Left lung (tissue), 10 donors: ENCODE data around the gene EIF4G1. TPM values are rescaled to one million over a fixed set of nuclear protein-coding genes. Genes with fewer than 3 reads are reported as not detected.

Experiments
- ATAC-seq: fragments of 200-7000 bp; cut with Tn5 transposase; one replicate; pipeline ENCODE4 v1.9.1; 2020; ENCODE audit warnings: moderate library complexity
- DNase-seq, 4 donors: peaks; one replicate each; pipeline ENCODE4 v3.0.0-alpha.2; 2013 to 2020
- H3K27ac ChIP-seq, 2 donors: fragments of 200-600 bp; sonication (generic) in 1 of 2; one replicate each; pipeline versions ENCODE4 v1.5.0 to v1.8.0; 2020 to 2021
- H3K27me3 ChIP-seq, 2 donors: fragments of 200-600 bp; sonication (generic) in 1 of 2; one replicate each; pipeline versions ENCODE4 v1.5.0 to v1.8.0; 2020 to 2021
- H3K36me3 ChIP-seq, 2 donors: fragments of 200-600 bp; sonication (generic) in 1 of 2; one replicate each; pipeline versions ENCODE4 v1.5.0 to v1.8.0; 2020 to 2021
- H3K4me1 ChIP-seq, 2 donors: fragments of 200-600 bp; one replicate each; pipeline ENCODE4 v1.8.0; 2021
- H3K4me3 ChIP-seq, 2 donors: fragments of 200-600 bp; sonication (generic) in 1 of 2; one replicate each; pipeline versions ENCODE4 v1.5.0 to v1.8.0; 2020 to 2021; ENCODE audit warnings: mild to moderate bottlenecking in 1 of 2
- H3K9me3 ChIP-seq, 2 donors: fragments of 200-600 bp; sonication (generic) in 1 of 2; one replicate each; pipeline versions ENCODE4 v1.5.0 to v1.8.0; 2020 to 2021
- intact Hi-C, 2 donors: fragments of 100-400 bp; cut with DNase I; formaldehyde crosslinking; loops; one replicate each; pipeline versions ENCODE4 v1.11.2 to v1.14.2; 2022
- polyA plus RNA-seq, 6 donors: library from polyadenylated mRNA; unstranded; fragments of 120-200 nt; gene quantifications; one replicate each; pipeline ENCODE4 v1.2.1, GENCODE V29; 2013; ENCODE audit not compliant: insufficient read length in 6 of 6
- total RNA-seq, 2 donors: library from RNA; stranded (reverse); fragmentation: NEBNext Ultra II Directional; extraction: Animal tissue kit (Norgen Biotek cat#: 25700); gene quantifications; one replicate each; pipeline ENCODE4 v1.2.1, GENCODE V29; 2021
- TF ChIP-seq, protein P1 (sequence below), 2 donors: fragments of 200-600 bp; sonication (generic) in 1 of 2; IDR thresholded peaks; one replicate each; pipeline versions ENCODE4 v1.5.0 to v1.8.0; 2021; ENCODE audit warnings: antibody characterized with exemption in 2 of 2
- donor health status: DM: no; HTN: yes; CAD: no.
- donor health status: DM: no; HTN: no; CAD: no.

EIF4G1 gene
- total and polyA plus RNA-seq, 8 donors, result 158 to 406 (median 203) TPM

- Histone ChIP-seq H3K27ac (no peak overlapping the region), H3K4me1 (no peaks in the 10 kb centered on the region), H3K9me3 (no peaks in the 10 kb centered on the region), H3K36me3 (peaks cover 0 to 16% of the 10 kb centered on the region in 2 donors), H3K27me3 (no peaks in the 10 kb centered on the region), H3K4me3 (no peak overlapping the region)
- intact Hi-C loops, result no loop called here
- peak in 1 of 4 donors; percentile 45 for DNase-seq
- TF ChIP-seq, protein P1, sequence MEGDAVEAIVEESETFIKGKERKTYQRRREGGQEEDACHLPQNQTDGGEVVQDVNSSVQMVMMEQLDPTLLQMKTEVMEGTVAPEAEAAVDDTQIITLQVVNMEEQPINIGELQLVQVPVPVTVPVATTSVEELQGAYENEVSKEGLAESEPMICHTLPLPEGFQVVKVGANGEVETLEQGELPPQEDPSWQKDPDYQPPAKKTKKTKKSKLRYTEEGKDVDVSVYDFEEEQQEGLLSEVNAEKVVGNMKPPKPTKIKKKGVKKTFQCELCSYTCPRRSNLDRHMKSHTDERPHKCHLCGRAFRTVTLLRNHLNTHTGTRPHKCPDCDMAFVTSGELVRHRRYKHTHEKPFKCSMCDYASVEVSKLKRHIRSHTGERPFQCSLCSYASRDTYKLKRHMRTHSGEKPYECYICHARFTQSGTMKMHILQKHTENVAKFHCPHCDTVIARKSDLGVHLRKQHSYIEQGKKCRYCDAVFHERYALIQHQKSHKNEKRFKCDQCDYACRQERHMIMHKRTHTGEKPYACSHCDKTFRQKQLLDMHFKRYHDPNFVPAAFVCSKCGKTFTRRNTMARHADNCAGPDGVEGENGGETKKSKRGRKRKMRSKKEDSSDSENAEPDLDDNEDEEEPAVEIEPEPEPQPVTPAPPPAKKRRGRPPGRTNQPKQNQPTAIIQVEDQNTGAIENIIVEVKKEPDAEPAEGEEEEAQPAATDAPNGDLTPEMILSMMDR (IDR thresholded peaks at IDR 0.05), result peak; percentile 60 to 75
- ATAC-seq, result peak; percentile 65
Observed at GRCh38 chr3:184354121-184354728, 39.8 kb downstream of the EIF4G1 start.

- peaks cover 0 to 16% of the 10 kb centered on the region in 2 donors for H3K36me3 ChIP-seq
- no peaks in the 10 kb centered on the region for H3K9me3 ChIP-seq
- DNase-seq, result peak in 2 of 4 donors; percentile 23 to 29
- no peak for ATAC-seq
- no peaks in the 10 kb centered on the region for H3K4me1 ChIP-seq
- no peaks in the 10 kb centered on the region for H3K27me3 ChIP-seq
- TF ChIP-seq, protein P1 (IDR thresholded peaks at IDR 0.05), result no peak
- intact Hi-C loops, result no loop called here
- H3K4me3 ChIP-seq, result no peak overlapping the region
- H3K27ac ChIP-seq, result no peak overlapping the region
Observed at GRCh38 chr3:184354754-184355153, 40.3 kb downstream of the EIF4G1 start.

DNA sequence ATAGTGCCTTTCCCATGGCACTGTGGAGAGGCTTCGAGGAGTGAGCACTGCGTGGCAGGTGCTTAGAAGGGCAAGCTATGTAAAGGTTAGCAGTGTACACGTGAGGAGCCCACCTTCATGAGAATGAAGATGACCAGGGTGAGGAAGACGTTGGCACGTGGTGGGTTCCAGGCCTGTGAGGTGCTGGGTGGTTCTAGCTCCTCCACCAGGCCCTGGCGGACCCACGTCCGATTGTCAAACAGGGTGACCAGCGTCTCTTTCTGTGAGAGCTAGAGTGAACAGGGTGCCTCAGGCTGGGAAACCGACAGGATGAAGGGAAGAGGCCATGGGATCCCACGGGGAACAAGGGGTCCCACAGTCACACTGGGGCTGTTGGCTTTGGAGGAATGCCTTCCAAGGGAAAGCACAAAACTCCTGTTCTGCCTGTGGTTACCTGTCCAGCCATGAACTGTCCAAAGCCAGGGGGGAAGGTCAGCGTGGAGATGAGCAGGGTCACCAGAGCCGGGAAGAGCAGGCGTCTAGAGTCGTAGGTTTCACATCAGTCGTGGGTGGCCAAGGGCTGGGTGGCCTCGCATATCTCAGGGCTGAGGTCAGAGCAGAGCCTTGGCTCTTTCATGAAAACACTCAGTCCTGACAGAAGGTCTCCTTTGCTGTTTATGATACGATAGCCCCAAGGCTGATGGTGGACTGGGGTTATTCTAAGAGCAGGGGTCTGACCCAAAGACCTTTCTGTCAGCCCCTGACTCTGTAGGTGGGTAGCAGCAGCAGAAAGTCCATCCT lies 41.0 kb downstream of the EIF4G1 start:
- H3K36me3 ChIP-seq, result peaks cover 0 to 16% of the 10 kb centered on the region in 2 donors
- ATAC-seq (no peak), DNase-seq (peak in 1 of 4 donors; percentile 50)
- H3K27me3 ChIP-seq, result peaks cover 0 to 4% of the 10 kb centered on the region in 2 donors
- H3K9me3 ChIP-seq, result no peaks in the 10 kb centered on the region
- intact Hi-C loops, result no loop called here
- peaks cover 3% of the 10 kb centered on the region in 2 donors for H3K4me1 ChIP-seq
- no peak overlapping the region for H3K4me3 ChIP-seq
- TF ChIP-seq, protein P1 (IDR thresholded peaks at IDR 0.05), result no peak
- no peak overlapping the region for H3K27ac ChIP-seq

GRCh38 chr3:184357248-184358123 lies 43.1 kb downstream of the EIF4G1 start:
- intact Hi-C loops, result no loop called here
- Histone ChIP-seq H3K27me3 (peaks cover 0 to 13% of the 10 kb centered on the region in 2 donors), H3K36me3 (peaks cover 0 to 16% of the 10 kb centered on the region in 2 donors), H3K27ac (no peak overlapping the region), H3K4me3 (no peak overlapping the region), H3K4me1 (peaks cover 11 to 12% of the 10 kb centered on the region in 2 donors), H3K9me3 (no peaks in the 10 kb centered on the region)
- TF ChIP-seq, protein P1 (IDR thresholded peaks at IDR 0.05), result no peak
- ATAC-seq, result no peak
- DNase-seq, result peak in 1 of 4 donors; percentile 50
